H9 (cell line): ENCODE measurements around the gene TCEA2. TPM values are rescaled to one million over a fixed set of nuclear protein-coding genes. Genes with fewer than 3 reads are reported as not detected.

Source experiments
- DNase-seq: peaks from one replicate; pipeline ENCODE4 v3.0.0-alpha.2; 2017
- H2AFZ ChIP-seq: one replicate; pipeline ENCODE4 v1.6.1; 2013; ENCODE audit warnings: mild to moderate bottlenecking, low read length, control low read depth, moderate library complexity
- H2AK5ac ChIP-seq: 2 replicates; pipeline ENCODE4 v1.6.1; 2013; ENCODE audit warnings: low read length, control low read depth, mixed read lengths; ENCODE audit not compliant: insufficient read length
- H2BK120ac ChIP-seq: one replicate; pipeline ENCODE4 v1.6.1; 2013; ENCODE audit warnings: low read depth, mild to moderate bottlenecking, low read length, control low read depth, inconsistent platforms; ENCODE audit not compliant: poor library complexity, severe bottlenecking
- H2BK12ac ChIP-seq: 2 replicates; pipeline ENCODE4 v1.6.1; 2013; ENCODE audit warnings: low read length, control low read depth, mixed read lengths, low read depth; ENCODE audit not compliant: insufficient read length
- H2BK15ac ChIP-seq: 2 replicates; pipeline ENCODE4 v1.6.1; 2013; ENCODE audit warnings: low read depth, low read length, control low read depth
- H2BK20ac ChIP-seq: one replicate; pipeline ENCODE4 v1.6.1; 2013; ENCODE audit warnings: low read depth, mild to moderate bottlenecking, low read length, control low read depth, inconsistent platforms; ENCODE audit not compliant: poor library complexity, severe bottlenecking
- H2BK5ac ChIP-seq: 2 replicates; pipeline ENCODE4 v1.6.1; 2013; ENCODE audit warnings: low read length, control low read depth, mixed read lengths; ENCODE audit not compliant: insufficient read length
- H3K14ac ChIP-seq: 2 replicates; pipeline ENCODE4 v1.6.1; 2013; ENCODE audit warnings: low read length, control low read depth; ENCODE audit not compliant: insufficient read depth
- H3K18ac ChIP-seq: 2 replicates; pipeline ENCODE4 v1.6.1; 2013; ENCODE audit warnings: low read depth, mild to moderate bottlenecking, mixed read lengths, low read length, control low read depth; ENCODE audit not compliant: insufficient read length
- H3K23ac ChIP-seq: 2 replicates; pipeline ENCODE4 v1.6.1; 2013; ENCODE audit warnings: low read length, control low read depth, mixed read lengths, low read depth; ENCODE audit not compliant: insufficient read length
- H3K23me2 ChIP-seq: 2 replicates; pipeline ENCODE4 v1.6.1; 2013; ENCODE audit warnings: low read depth, mild to moderate bottlenecking, mixed read lengths, low read length, control low read depth; ENCODE audit not compliant: insufficient read length, poor library complexity, severe bottlenecking
- H3K27ac ChIP-seq: 2 replicates; pipeline ENCODE4 v1.5.1; 2013; ENCODE audit warnings: low read length, control low read depth, mixed read lengths, low read depth; ENCODE audit not compliant: insufficient read length
- H3K27me3 ChIP-seq: 2 replicates; pipeline ENCODE4 v1.6.1; 2013; ENCODE audit warnings: low read length, control low read depth, inconsistent platforms; ENCODE audit not compliant: insufficient read depth
- H3K4ac ChIP-seq: 2 replicates; pipeline ENCODE4 v1.6.1; 2013; ENCODE audit warnings: low read depth, mild to moderate bottlenecking, control low read depth, inconsistent platforms, low read length, moderate library complexity
- H3K4me1 ChIP-seq: 2 replicates; pipeline ENCODE4 v1.6.1; 2013; ENCODE audit warnings: low read length, control low read depth, inconsistent platforms; ENCODE audit not compliant: insufficient read depth
- H3K4me2 ChIP-seq: 2 replicates; pipeline ENCODE4 v1.6.1; 2013; ENCODE audit warnings: low read length, control low read depth, mixed read lengths; ENCODE audit not compliant: insufficient read length, insufficient read depth
- H3K56ac ChIP-seq: 2 replicates; pipeline ENCODE4 v1.6.1; 2013; ENCODE audit warnings: low read depth, mild to moderate bottlenecking, mixed read lengths, low read length, control low read depth; ENCODE audit not compliant: insufficient read length
- H3K79me1 ChIP-seq: 2 replicates; pipeline ENCODE4 v1.6.1; 2013; ENCODE audit warnings: low read depth, mild to moderate bottlenecking, moderate library complexity, low read length, control low read depth, inconsistent platforms; ENCODE audit not compliant: insufficient read depth, poor library complexity, severe bottlenecking
- H3K79me2 ChIP-seq: 2 replicates; pipeline ENCODE4 v1.6.1; 2013; ENCODE audit warnings: low read length, control low read depth, inconsistent platforms; ENCODE audit not compliant: insufficient read depth
- H3K9ac ChIP-seq: 2 replicates; pipeline ENCODE4 v1.6.1; 2013; ENCODE audit warnings: low read length, control low read depth, mixed read lengths; ENCODE audit not compliant: insufficient read length; ENCODE audit errors: extremely low read depth
- H3K9me3 ChIP-seq: one replicate; pipeline ENCODE4 v1.6.1; 2013; ENCODE audit warnings: low read depth, low read length, inconsistent platforms; ENCODE audit not compliant: control insufficient read depth
- H3T11ph ChIP-seq: one replicate; pipeline ENCODE4 v1.6.1; 2013; ENCODE audit warnings: mild to moderate bottlenecking, low read length, control low read depth, inconsistent platforms
- H4K20me1 ChIP-seq: one replicate; pipeline ENCODE4 v1.6.1; 2013; ENCODE audit not compliant: control insufficient read depth, insufficient read length, insufficient read depth
- H4K5ac ChIP-seq: 2 replicates; pipeline ENCODE4 v1.6.1; 2013; ENCODE audit warnings: low read depth, mild to moderate bottlenecking, mixed read lengths, low read length, control low read depth; ENCODE audit not compliant: insufficient read length
- H4K8ac ChIP-seq: replicated peaks from 2 replicates; pipeline ENCODE4 v1.6.1; 2013; ENCODE audit warnings: low read length, control low read depth, mixed read lengths, low read depth; ENCODE audit not compliant: insufficient read length
- H4K91ac ChIP-seq: 2 replicates; pipeline ENCODE4 v1.6.1; 2013; ENCODE audit warnings: low read depth, mild to moderate bottlenecking, moderate library complexity, mixed read lengths, low read length, control low read depth; ENCODE audit not compliant: insufficient read length
- H3K27ac Mint-ChIP-seq, 3 experiments: 2 replicates in 2 of 3; 3 replicates in 1 of 3; pipeline ENCODE4 v1.8.0; 2020 to 2021; ENCODE audit warnings: mixed read lengths in 3 of 3, mild to moderate bottlenecking in 1 of 3, moderate library complexity in 1 of 3
- H3K27me3 Mint-ChIP-seq: 2 replicates; pipeline ENCODE4 v1.8.0; 2021; ENCODE audit warnings: low read depth, mild to moderate bottlenecking, moderate library complexity, mixed read lengths
- H3K36me3 Mint-ChIP-seq, 3 experiments: 2 replicates in 2 of 3; 3 replicates in 1 of 3; pipeline ENCODE4 v1.8.0; 2020 to 2021; ENCODE audit warnings: low read depth in 3 of 3, mixed read lengths in 3 of 3; ENCODE audit not compliant: insufficient read depth in 1 of 3
- H3K4me1 Mint-ChIP-seq, 2 experiments: 2 replicates each; pipeline ENCODE4 v1.8.0; 2020; ENCODE audit warnings: mixed read lengths in 2 of 2
- H3K4me3 Mint-ChIP-seq, 2 experiments: 2 replicates in 1 of 2; 3 replicates in 1 of 2; pipeline ENCODE4 v1.8.0; 2020 to 2021; ENCODE audit warnings: mild to moderate bottlenecking in 2 of 2, mixed read lengths in 2 of 2, moderate library complexity in 1 of 2
- H3K9me3 Mint-ChIP-seq, 2 experiments: 2 replicates in 1 of 2; 3 replicates in 1 of 2; pipeline ENCODE4 v1.8.0; 2020; ENCODE audit warnings: mild to moderate bottlenecking in 2 of 2, mixed read lengths in 2 of 2, moderate library complexity in 1 of 2
- CTCF ChIP-seq: fragments of 200-600 bp; sonication (generic); conservative IDR thresholded peaks from 3 replicates; pipeline ENCODE4 v1.8.0; 2021; ENCODE audit warnings: antibody characterized with exemption, mild to moderate bottlenecking
- WGBS: extraction: QIAGEN DNeasy Blood & Tissue Kit; methylation state at CpG from one replicate; pipeline ENCODE4 v1.1.7; 2013; ENCODE audit warnings: missing lambda C conversion rate, low lambda C conversion rate, mixed read lengths; ENCODE audit not compliant: insufficient read length; ENCODE audit errors: extremely low coverage; 5-methylcytosine and 5-hydroxymethylcytosine counted together
- total RNA-seq: library from RNA; stranded (reverse); gene quantifications from 2 replicates; pipeline ENCODE4 v1.2.1, GENCODE V29; 2021

The TCEA2 gene
- total RNA-seq, 1 experiment from 2014 or later = 51.7 TPM

- Histone ChIP-seq H3K27me3 (no peaks in the 10 kb centered on the region), H2AK5ac (no peak overlapping the region), H3K23me2 (no peaks in the 10 kb centered on the region), H3K18ac (no peak overlapping the region), H3K79me2 (no peaks in the 10 kb centered on the region), H2AFZ (no peak overlapping the region), H4K5ac (no peak overlapping the region), H3K79me1 (no peaks in the 10 kb centered on the region), H3K4me2 (no peak overlapping the region), H4K8ac (no peak overlapping the region), H3K23ac (no peak overlapping the region), H2BK5ac (no peak overlapping the region), H3K4ac (no peak overlapping the region), H2BK15ac (no peak overlapping the region), H3K27ac (no peak overlapping the region), H3K4me1 (no peaks in the 10 kb centered on the region), H2BK120ac (no peak overlapping the region), H4K20me1 (no peaks in the 10 kb centered on the region), H3T11ph (no peak overlapping the region), H3K9me3 (no peaks in the 10 kb centered on the region), H3K56ac (no peak overlapping the region), H4K91ac (no peak overlapping the region), H3K14ac (no peak overlapping the region), H3K9ac (no peak overlapping the region), H2BK20ac (no peak overlapping the region), H2BK12ac (no peak overlapping the region)
- DNase-seq = no peak
- H3K9me3 Mint-ChIP-seq = no peaks in the 10 kb centered on the region
- no peak overlapping the region for H3K27ac Mint-ChIP-seq
- H3K4me3 Mint-ChIP-seq = no peak overlapping the region
- H3K4me1 Mint-ChIP-seq = peaks cover 0 to 7% of the 10 kb centered on the region in 2 experiments; a peak in 2 of 4 replicates
- peaks cover 1% of the 10 kb centered on the region; the same call in 1 of the 2 replicates for H3K27me3 Mint-ChIP-seq
- WGBS = no CpG with 5 or more reads among the region's 14 CpGs
- peaks cover 0 to 3% (median 0%) of the 10 kb centered on the region in 3 experiments; a peak in 3 of 7 replicates for H3K36me3 Mint-ChIP-seq
- TF ChIP-seq CTCF = no peak
These were observed 9.6 kb downstream of the TCEA2 start for GRCh38 chr20:64072498-64073063.
